OCI-LY1 (cell line): ENCODE results near the gene MMP24OS.

Experiments
- EZH2 ChIP-seq: fragments of 200-600 bp; sonication (generic), shearing (Covaris generic); IDR thresholded peaks from 2 replicates; pipeline ENCODE4 v1.8.0; 2017; ENCODE audit warnings: borderline replicate concordance, mixed run types, mild to moderate bottlenecking, antibody characterized with exemption, low read length, moderate library complexity, mixed read lengths
- TF ChIP-seq, protein P1 (sequence below): fragments of 200-600 bp; sonication (generic), shearing (Covaris generic); IDR thresholded peaks from 2 replicates; pipeline ENCODE4 v1.5.1; 2017; ENCODE audit warnings: mild to moderate bottlenecking, antibody characterized with exemption, low read length, moderate library complexity, mixed read lengths

DNA sequence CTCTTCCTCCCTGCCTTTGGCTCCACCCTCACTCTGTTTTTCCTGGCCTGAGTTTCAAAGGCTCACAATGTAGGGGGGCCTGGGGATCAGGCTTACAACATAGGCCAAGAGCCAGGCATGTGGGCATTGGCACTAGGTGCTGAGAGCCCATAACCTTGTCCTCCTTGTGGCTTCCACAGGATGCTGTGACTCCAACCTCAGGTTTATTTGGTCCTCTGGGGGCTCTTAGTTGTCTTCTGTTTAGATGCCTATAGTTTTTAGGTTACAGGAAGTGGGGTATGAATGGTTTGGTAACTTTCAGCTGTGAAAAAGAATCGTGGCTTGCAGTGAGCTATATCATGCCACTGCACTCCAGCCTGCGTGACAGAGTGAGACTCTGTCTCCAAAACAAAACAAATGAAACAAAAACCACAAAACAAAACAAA is 25.9 kb downstream of the MMP24OS start:
- no peak for TF ChIP-seq EZH2
- TF ChIP-seq, protein P1, sequence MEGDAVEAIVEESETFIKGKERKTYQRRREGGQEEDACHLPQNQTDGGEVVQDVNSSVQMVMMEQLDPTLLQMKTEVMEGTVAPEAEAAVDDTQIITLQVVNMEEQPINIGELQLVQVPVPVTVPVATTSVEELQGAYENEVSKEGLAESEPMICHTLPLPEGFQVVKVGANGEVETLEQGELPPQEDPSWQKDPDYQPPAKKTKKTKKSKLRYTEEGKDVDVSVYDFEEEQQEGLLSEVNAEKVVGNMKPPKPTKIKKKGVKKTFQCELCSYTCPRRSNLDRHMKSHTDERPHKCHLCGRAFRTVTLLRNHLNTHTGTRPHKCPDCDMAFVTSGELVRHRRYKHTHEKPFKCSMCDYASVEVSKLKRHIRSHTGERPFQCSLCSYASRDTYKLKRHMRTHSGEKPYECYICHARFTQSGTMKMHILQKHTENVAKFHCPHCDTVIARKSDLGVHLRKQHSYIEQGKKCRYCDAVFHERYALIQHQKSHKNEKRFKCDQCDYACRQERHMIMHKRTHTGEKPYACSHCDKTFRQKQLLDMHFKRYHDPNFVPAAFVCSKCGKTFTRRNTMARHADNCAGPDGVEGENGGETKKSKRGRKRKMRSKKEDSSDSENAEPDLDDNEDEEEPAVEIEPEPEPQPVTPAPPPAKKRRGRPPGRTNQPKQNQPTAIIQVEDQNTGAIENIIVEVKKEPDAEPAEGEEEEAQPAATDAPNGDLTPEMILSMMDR = no peak
